ENCODE results near the gene NDUFB10. TPM values are rescaled to one million over a fixed set of nuclear protein-coding genes. Genes with fewer than 3 reads are reported as not detected.
"Not testable (repeated sequence)": the region's sequence is repeated elsewhere in the genome, so short reads cannot be mapped to it uniquely, and the experiment has no call there.

Gene NDUFB10
- total RNA-seq, 2 experiments from 2014 or later = 126 to 129 TPM

DNA sequence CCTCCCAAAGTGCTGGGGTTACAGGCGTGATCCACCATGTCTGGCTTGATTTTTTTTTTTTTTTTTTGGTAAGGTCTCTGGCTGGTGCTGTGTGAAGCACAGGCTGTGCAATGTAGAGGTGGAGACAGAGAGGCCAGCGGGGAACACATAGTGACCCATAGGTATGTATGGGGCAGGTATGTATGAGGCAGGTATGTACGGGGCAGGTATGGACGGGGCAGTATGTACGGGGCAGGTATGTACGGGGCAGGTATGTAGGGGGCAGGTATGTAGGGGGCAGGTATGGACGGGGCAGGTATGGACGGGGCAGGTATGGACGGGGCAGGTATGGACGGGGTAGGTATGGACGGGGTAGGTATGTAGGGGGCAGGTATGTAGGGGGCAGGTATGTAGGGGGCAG lies 9.8 kb upstream of the NDUFB10 start:
- H3K4me3 Mint-ChIP-seq = no peak overlapping the region
- TF ChIP-seq, protein P1, sequence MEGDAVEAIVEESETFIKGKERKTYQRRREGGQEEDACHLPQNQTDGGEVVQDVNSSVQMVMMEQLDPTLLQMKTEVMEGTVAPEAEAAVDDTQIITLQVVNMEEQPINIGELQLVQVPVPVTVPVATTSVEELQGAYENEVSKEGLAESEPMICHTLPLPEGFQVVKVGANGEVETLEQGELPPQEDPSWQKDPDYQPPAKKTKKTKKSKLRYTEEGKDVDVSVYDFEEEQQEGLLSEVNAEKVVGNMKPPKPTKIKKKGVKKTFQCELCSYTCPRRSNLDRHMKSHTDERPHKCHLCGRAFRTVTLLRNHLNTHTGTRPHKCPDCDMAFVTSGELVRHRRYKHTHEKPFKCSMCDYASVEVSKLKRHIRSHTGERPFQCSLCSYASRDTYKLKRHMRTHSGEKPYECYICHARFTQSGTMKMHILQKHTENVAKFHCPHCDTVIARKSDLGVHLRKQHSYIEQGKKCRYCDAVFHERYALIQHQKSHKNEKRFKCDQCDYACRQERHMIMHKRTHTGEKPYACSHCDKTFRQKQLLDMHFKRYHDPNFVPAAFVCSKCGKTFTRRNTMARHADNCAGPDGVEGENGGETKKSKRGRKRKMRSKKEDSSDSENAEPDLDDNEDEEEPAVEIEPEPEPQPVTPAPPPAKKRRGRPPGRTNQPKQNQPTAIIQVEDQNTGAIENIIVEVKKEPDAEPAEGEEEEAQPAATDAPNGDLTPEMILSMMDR (IDR thresholded peaks at IDR 0.05) = no peak
- intact Hi-C loops (cut with micrococcal nuclease) = no loop called here
- peaks cover 5% of the 10 kb centered on the region for H3K4me1 Mint-ChIP-seq (ENCODE audit: low read depth)
- no peaks in the 10 kb centered on the region for H3K36me3 Mint-ChIP-seq (ENCODE audit: low read depth)
- ATAC-seq (no peak), DNase-seq (no peak)
- CTCF ChIA-PET = no interaction called here
- H3K27me3 Mint-ChIP-seq = no peaks in the 10 kb centered on the region
- no peaks in the 10 kb centered on the region for H3K9me3 Mint-ChIP-seq
- no peak overlapping the region for H3K27ac Mint-ChIP-seq
- POLR2A ChIA-PET = no interaction called here

DNA sequence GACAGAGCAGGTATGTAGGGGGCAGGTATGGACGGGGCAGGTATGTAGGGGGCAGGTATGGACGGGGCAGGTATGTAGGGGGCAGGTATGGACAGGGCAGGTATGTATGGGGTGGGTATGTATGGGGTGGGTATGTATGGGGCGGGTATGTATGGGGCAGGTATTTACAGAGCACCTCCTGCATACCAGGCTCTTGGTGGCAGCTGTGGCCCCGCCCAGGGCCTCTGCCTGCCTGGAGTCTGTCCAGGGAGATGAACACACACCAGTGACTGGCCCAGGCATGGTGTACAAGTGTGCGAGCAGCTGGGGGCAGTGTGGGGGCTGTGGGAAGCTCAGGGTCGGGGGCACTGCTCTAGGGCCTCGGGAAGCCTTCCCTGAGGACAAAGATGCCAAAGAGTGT lies 9.3 kb upstream of the NDUFB10 start:
- ATAC-seq = no peak
- no peak overlapping the region for H3K27ac Mint-ChIP-seq
- DNase-seq = no peak
- no peak overlapping the region for H3K4me3 Mint-ChIP-seq
- peaks cover 2% of the 10 kb centered on the region for H3K4me1 Mint-ChIP-seq (ENCODE audit: low read depth)
- intact Hi-C loops (cut with micrococcal nuclease) = no loop called here
- no peaks in the 10 kb centered on the region for H3K9me3 Mint-ChIP-seq
- POLR2A ChIA-PET = interaction anchor here (0.7 to 2.0 kb wide), 2 partner anchors 13 to 16 kb away, joined by 3 to 9 read pairs; no protein-coding TSS in a partner anchor
- TF ChIP-seq, protein P1 (IDR thresholded peaks at IDR 0.05) = no peak
- CTCF ChIA-PET = interaction anchor here (1.6 kb wide), 1 partner anchor 10 kb away, joined by 9 read pairs; no protein-coding TSS in a partner anchor
- no peaks in the 10 kb centered on the region for H3K27me3 Mint-ChIP-seq
- no peaks in the 10 kb centered on the region for H3K36me3 Mint-ChIP-seq (ENCODE audit: low read depth)

DNA sequence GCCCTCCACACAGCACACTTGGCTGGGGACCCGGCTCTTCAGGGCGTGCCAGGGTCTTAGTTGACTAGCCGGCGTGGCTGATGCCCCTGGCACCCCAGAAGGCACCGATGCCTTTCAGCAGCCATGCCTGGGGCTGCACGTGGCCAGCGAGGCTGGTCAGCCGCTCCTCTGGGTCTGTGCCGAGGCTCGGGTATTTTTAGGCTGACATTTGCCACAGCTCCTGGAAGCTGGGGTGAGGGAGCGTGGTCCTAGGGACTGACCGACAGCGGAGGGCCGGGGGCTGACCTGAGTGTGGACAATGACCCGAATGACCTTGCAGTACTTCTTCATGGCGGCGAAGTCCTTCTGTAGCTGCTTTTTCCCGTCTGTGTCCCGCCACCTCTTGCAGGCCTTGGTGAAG lies 8.8 kb upstream of the NDUFB10 start:
- no peaks in the 10 kb centered on the region for H3K9me3 Mint-ChIP-seq
- no peaks in the 10 kb centered on the region for H3K27me3 Mint-ChIP-seq
- no peak overlapping the region for H3K4me3 Mint-ChIP-seq
- intact Hi-C loops (cut with micrococcal nuclease) = no loop called here
- no peak for DNase-seq
- ChIA-PET CTCF (interaction anchor here (1.6 kb wide), 1 partner anchor 10 kb away, joined by 9 read pairs; no protein-coding TSS in a partner anchor), POLR2A (interaction anchor here (0.7 to 2.0 kb wide), 2 partner anchors 13 to 15 kb away, joined by 3 to 9 read pairs; no protein-coding TSS in a partner anchor)
- no peak overlapping the region for H3K27ac Mint-ChIP-seq
- peaks cover 2% of the 10 kb centered on the region for H3K4me1 Mint-ChIP-seq (ENCODE audit: low read depth)
- no peaks in the 10 kb centered on the region for H3K36me3 Mint-ChIP-seq (ENCODE audit: low read depth)
- no peak for ATAC-seq
- TF ChIP-seq, protein P1 (IDR thresholded peaks at IDR 0.05) = no peak

DNA sequence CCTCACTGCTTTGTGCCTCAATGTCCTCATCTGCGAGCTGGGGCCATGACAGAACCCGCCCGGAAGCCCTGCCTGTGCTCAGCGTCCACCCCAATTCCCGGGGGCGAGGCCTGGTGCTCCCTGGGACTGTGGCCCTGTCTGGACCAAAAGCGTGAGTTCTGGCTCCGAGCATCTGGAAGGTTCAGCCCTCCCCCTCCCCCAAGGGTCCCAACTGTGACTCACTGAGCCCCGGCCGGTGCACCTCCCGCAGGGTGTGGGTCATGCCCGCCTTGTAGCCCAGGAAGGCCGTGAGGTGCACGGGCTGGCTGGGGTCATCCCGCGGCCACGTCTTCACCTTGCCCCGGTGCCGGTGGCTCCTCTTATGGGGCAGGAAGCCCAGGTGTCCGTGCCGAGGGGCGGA lies 5.6 kb upstream of the NDUFB10 start:
- CTCF ChIA-PET = interaction anchor here (1.8 kb wide), 1 partner anchor 11 kb away, joined by 4 read pairs; the partner anchor contains the start of gene MSRB1
- DNase-seq (no peak), ATAC-seq (no peak)
- no peak overlapping the region for H3K27ac Mint-ChIP-seq
- H3K27me3 Mint-ChIP-seq = no peaks in the 10 kb centered on the region
- POLR2A ChIA-PET = interaction anchor here (0.5 to 3.1 kb wide), 5 partner anchors 8 to 18 kb away, joined by 3 to 13 read pairs (median 4); partner anchors contain the start of gene RPS2
- no peak overlapping the region for H3K4me3 Mint-ChIP-seq
- intact Hi-C loops (cut with micrococcal nuclease) = no loop called here
- H3K9me3 Mint-ChIP-seq = no peaks in the 10 kb centered on the region
- H3K36me3 Mint-ChIP-seq (ENCODE audit: low read depth) = no peaks in the 10 kb centered on the region
- TF ChIP-seq, protein P1 (IDR thresholded peaks at IDR 0.05) = no peak
- H3K4me1 Mint-ChIP-seq (ENCODE audit: low read depth) = peaks cover 2% of the 10 kb centered on the region

DNA sequence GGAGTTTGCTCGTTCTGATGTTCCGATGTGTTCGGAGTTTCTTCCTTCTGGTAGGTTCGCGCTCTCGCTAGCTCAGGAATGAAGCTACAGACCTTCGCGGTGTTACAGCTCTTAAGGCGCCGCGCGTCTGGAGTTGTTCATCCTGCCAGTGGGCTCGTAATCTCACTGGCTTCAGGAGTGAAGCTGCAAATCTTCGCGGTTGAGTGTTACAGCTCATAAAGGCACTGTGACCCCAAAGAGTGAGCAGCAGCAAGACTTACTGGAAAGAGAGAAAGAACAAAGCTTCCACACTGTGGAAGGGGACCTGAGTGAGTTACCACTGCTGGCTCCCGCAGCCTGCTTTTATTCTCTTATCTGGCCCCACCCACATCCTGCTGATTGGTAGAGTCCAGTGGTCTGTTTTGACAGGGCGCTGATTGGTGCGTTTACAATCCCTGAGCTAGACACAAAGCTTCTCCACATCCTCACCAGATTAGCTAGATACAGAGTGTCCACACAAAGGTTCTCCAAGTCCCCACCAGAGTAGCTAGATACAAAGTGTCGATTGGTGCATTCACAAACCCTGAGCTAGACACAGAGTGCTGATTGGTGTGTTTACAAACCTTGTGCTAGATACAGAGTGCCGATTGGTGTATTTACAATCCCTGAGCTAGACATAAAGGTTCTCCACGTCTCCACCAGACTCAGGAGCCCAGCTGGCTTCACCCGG lies 1.8 kb upstream of the NDUFB10 start:
- Mint-ChIP-seq H3K36me3 (ENCODE audit: low read depth) (peaks cover 26% of the 10 kb centered on the region), H3K4me1 (ENCODE audit: low read depth) (peaks cover 26% of the 10 kb centered on the region)
- DNase-seq; CTCF ChIA-PET; H3K27ac Mint-ChIP-seq; ATAC-seq; H3K27me3 Mint-ChIP-seq; intact Hi-C loops (cut with micrococcal nuclease); H3K9me3 Mint-ChIP-seq; H3K4me3 Mint-ChIP-seq: not testable (repeated sequence)
- POLR2A ChIA-PET = interaction anchor here (2.0 kb wide), 1 partner anchor 14 kb away, joined by 4 read pairs; the partner anchor contains the start of gene TBL3

DNA sequence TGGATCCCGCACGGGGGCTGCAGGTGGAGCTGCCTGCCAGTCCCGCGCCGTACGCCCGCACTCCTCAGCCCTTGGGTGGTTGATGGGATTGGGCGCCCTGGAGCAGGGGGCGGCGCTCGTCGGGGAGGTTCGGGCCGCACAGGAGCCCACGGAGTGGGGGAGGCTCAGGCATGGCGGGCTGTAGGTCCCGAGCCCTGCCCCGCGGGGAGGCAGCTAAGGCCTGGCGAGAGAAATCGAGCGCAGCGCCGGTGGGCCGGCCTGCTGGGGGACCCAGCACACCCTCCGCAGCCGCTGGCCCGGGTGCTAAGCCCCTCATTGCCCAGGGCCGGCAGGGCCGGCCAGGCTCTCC lies 1.2 kb upstream of the NDUFB10 start:
- H3K27ac Mint-ChIP-seq; intact Hi-C loops (cut with micrococcal nuclease); CTCF ChIA-PET; H3K27me3 Mint-ChIP-seq; H3K9me3 Mint-ChIP-seq; H3K4me3 Mint-ChIP-seq; DNase-seq; ATAC-seq: not testable (repeated sequence)
- POLR2A ChIA-PET = interaction anchor here (2.0 kb wide), 1 partner anchor 14 kb away, joined by 4 read pairs; the partner anchor contains the start of gene TBL3
- peaks cover 30% of the 10 kb centered on the region for H3K4me1 Mint-ChIP-seq (ENCODE audit: low read depth)
- H3K36me3 Mint-ChIP-seq (ENCODE audit: low read depth) = peaks cover 31% of the 10 kb centered on the region

All from activated CD8-positive, alpha-beta T cell treated with anti-CD3 and anti-CD28 coated beads for 36 hours (primary cell).